Measurements from ENCODE around the gene TMEM72. TPM values are rescaled to one million over a fixed set of nuclear protein-coding genes. Genes with fewer than 3 reads are reported as not detected.
A peak's percentile ranks its signal among the peaks of the same experiment; 100 is the strongest.

TMEM72 gene
- under 1 TPM in 1 of 2 donors, not detected in 1; 0.15 TPM for total RNA-seq

GRCh38 chr10:44911081-44911540 lies at the start of gene TMEM72:
Gene TMEM72, plus strand, starts transcription at chr10:44911337. Its CDS starts 176 bp downstream, at chr10:44911513.
- H3K4me1 ChIP-seq = peaks cover 0 to 30% of the 10 kb centered on the region in 2 donors
- H3K27ac ChIP-seq = no peak within 1 kb of the TSS
- H3K36me3 ChIP-seq = no peaks in the 10 kb centered on the region
- no peaks in the 10 kb centered on the region for H3K9me3 ChIP-seq
- no peaks in the 10 kb centered on the region for H3K27me3 ChIP-seq
- no peak for DNase-seq (ENCODE audit: low spot score)
- no peak within 1 kb of the TSS for H3K4me3 ChIP-seq
- TF ChIP-seq CTCF (IDR thresholded peaks at IDR 0.05) = no peak

DNA sequence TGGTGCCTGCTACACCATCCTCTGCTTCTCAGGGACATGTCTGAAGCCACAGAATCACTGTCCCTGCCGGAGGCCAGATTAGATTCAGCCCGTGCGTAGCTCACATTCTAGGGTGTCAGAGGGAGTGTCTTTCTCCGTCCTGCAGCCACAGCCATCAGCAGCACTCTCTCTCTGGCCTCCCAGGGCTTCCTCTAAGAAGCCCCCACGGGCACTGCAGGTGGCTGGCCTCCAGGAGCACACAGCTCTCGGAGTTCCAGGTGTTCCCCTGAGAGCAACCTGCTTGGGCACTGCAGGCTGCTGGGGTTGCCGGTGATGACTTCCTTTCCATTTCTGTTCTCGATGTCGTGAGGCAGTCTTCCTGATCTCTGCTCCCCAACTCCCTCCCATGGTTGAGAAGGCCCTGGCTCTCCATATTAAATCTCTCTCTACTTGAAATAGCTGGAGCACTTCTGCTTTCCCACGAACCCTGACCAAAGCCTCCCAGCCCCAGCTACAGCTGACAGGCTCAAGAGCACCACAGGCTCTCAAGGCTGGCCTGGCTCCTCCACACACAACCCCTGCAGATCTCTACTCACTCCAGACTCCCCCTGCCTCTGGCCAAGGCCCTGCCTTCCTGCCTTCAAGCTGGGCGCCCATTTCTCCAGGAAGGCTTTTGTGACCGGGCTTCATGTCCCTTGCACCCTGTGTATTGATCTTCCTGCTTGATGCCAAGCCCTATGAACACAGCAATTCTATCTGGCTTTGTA lies 49.0 kb upstream of the TMEM72 start:
- no peak for TF ChIP-seq CTCF (IDR thresholded peaks at IDR 0.05)
- Histone ChIP-seq H3K4me3 (no peak overlapping the region), H3K36me3 (no peaks in the 10 kb centered on the region), H3K27ac (no peak overlapping the region), H3K9me3 (no peaks in the 10 kb centered on the region), H3K4me1 (peaks cover 0 to 36% of the 10 kb centered on the region in 2 donors), H3K27me3 (no peaks in the 10 kb centered on the region)
- DNase-seq (ENCODE audit: low spot score) = peak; percentile 50

DNA sequence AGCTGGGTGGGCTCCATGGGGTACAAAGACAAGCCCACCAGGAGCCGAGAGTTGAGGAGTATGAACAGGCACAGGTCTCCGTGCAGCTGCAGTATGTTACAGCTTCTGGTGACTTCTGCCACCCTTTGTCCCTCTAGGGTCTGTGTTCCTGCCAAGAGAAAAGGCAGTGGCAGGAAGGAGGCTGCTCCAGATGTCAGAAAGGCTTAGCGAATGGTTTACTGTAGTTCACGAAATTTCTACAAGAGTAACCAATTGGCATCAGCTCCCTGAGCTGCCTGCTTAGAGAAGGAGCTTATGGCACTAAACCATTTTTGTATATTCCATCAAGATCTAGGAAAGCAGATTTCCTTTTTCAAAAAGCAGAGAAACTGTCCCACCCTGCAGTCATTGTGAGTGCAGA lies 48.2 kb upstream of the TMEM72 start:
- Histone ChIP-seq H3K9me3 (no peaks in the 10 kb centered on the region), H3K27ac (no peak overlapping the region), H3K4me1 (peaks cover 0 to 36% of the 10 kb centered on the region in 2 donors), H3K27me3 (no peaks in the 10 kb centered on the region), H3K36me3 (no peaks in the 10 kb centered on the region), H3K4me3 (no peak overlapping the region)
- TF ChIP-seq CTCF (IDR thresholded peaks at IDR 0.05) = no peak
- peak; percentile 28 for DNase-seq (ENCODE audit: low spot score)

DNA sequence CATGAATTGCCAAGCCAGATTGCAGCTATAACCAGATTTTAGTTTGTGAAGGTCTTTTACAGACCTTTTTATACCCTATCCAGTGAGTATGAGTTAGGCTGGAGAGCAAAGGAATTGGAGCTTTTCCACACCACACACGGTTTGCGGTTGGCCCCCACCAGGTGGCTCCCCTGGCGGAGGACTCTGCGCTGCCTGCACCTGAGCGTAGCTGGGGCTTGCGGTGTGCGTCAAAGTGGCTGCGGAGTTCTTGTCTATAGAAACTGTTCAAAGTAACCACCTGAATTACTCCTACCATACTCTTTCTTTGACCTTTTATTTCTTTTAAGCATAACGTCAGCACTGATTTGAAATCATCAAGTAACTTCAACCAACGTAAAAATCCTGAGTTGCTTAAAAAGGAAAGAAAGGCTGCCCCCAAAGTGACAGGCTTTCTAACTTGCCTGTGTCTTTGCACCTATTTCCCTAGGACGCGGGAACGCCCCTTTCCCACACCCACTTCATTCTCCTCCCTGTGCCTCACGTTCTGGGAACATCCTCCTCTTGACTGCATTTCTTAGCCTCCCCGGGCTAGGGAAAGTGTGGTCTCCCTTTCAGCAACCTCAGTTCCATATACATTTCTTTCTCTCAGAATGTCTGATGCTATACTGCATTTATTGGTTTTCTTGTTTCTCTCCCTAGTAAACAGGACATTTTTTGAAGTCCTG lies 47.6 kb upstream of the TMEM72 start:
- no peak for TF ChIP-seq CTCF (IDR thresholded peaks at IDR 0.05)
- H3K36me3 ChIP-seq = no peaks in the 10 kb centered on the region
- no peak overlapping the region for H3K27ac ChIP-seq
- H3K4me1 ChIP-seq = peaks cover 0 to 36% of the 10 kb centered on the region in 2 donors
- peak; percentile 54 for DNase-seq (ENCODE audit: low spot score)
- H3K9me3 ChIP-seq = no peaks in the 10 kb centered on the region
- no peaks in the 10 kb centered on the region for H3K27me3 ChIP-seq
- H3K4me3 ChIP-seq = peak overlapping the region in 1 of 2 donors; percentile 51

GRCh38 chr10:44864051-44864450 lies 47.1 kb upstream of the TMEM72 start:
- H3K4me1 ChIP-seq = peaks cover 0 to 36% of the 10 kb centered on the region in 2 donors
- H3K4me3 ChIP-seq = peak overlapping the region in 1 of 2 donors; percentile 51
- no peaks in the 10 kb centered on the region for H3K36me3 ChIP-seq
- DNase-seq (ENCODE audit: low spot score) = peak; percentile 59
- H3K27ac ChIP-seq = peak overlapping the region; percentile 62 to 63
- no peak for TF ChIP-seq CTCF (IDR thresholded peaks at IDR 0.05)
- no peaks in the 10 kb centered on the region for H3K27me3 ChIP-seq
- H3K9me3 ChIP-seq = no peaks in the 10 kb centered on the region
